ENCODE data around the gene SLC4A8. TPM values are rescaled to one million over a fixed set of nuclear protein-coding genes. Genes with fewer than 3 reads are reported as not detected.

SLC4A8 gene
- total RNA-seq, 1 experiment from 2014 or later: 1.4 TPM

- no peak for DNase-seq (ENCODE audit: low read depth, low spot score)
- Histone ChIP-seq H4K20me1 (ENCODE audit: insufficient read depth) (no peaks in the 10 kb centered on the region), H3K36me3 (ENCODE audit: control insufficient read depth in 1 of 2, insufficient read depth in 2 of 2, low read length in 2 of 2) (no peaks in the 10 kb centered on the region), H3K9ac (ENCODE audit: low read length) (no peak overlapping the region), H3K4me3 (replicated peaks in 1 of 2; ENCODE audit: low read depth in 1 of 2, low read length in 2 of 2) (no peak overlapping the region), H3K9me3 (ENCODE audit: control insufficient read depth in 1 of 2, insufficient read depth in 1 of 2, low read depth in 1 of 2, low read length in 2 of 2) (no peaks in the 10 kb centered on the region), H3K79me2 (ENCODE audit: insufficient read depth, low read length) (no peaks in the 10 kb centered on the region), H3K4me2 (ENCODE audit: low read length) (no peak overlapping the region), H2AFZ (ENCODE audit: low read depth, low read length, poor library complexity, severe bottlenecking) (no peak overlapping the region), H3K27ac (ENCODE audit: low read depth, low read length) (no peak overlapping the region), H3K9me2 (ENCODE audit: insufficient read depth) (no peaks in the 10 kb centered on the region), H3K4me1 (ENCODE audit: control insufficient read depth in 1 of 2, insufficient read depth in 2 of 2, low read length in 2 of 2) (no peaks in the 10 kb centered on the region), H3K27me3 (ENCODE audit: insufficient read depth, low read length) (no peaks in the 10 kb centered on the region)
- ChIA-PET POLR2A (no interaction called here), RAD21 (ENCODE audit: low non-redundant PET in 1 of 2, low total read pairs in 2 of 2, uncharacterized antibody in 2 of 2, unreplicated experiment in 2 of 2) (no interaction called here), CTCF (no interaction called here)
- BruUV-seq (replicated peaks): no TSS peak
- intact Hi-C loops (cut with micrococcal nuclease): no loop called here
- ATAC-seq: no peak
- no peak for TF ChIP-seq EGR1 (IDR thresholded peaks at IDR 0.05; ENCODE audit: low read depth)
- no peak for TF ChIP-seq CTCF (IDR thresholded peaks at IDR 0.05 in 2 of 3, conservative IDR thresholded peaks at IDR 0.05 in 1 of 3; ENCODE audit: borderline replicate concordance in 1 of 3, insufficient read depth in 1 of 3, low read depth in 2 of 3, low read length in 2 of 3)
- TF ChIP-seq ZBTB33 (IDR thresholded peaks at IDR 0.05; ENCODE audit: extremely low read depth, insufficient replicate concordance, low read length): no peak
- no peak for TF ChIP-seq RAD21 (IDR thresholded peaks at IDR 0.05; ENCODE audit: low read depth)
- TF ChIP-seq ZFX (IDR thresholded peaks at IDR 0.05): no peak
- TF ChIP-seq SIN3A (IDR thresholded peaks at IDR 0.05; ENCODE audit: low read depth): no peak
- no peak for TF ChIP-seq POLR2AphosphoS5 (IDR thresholded peaks at IDR 0.05; ENCODE audit: low read depth, low read length)
- no peak for TF ChIP-seq SRF (IDR thresholded peaks at IDR 0.05; ENCODE audit: low read depth)
- no peak for TF ChIP-seq FOSL1 (IDR thresholded peaks at IDR 0.05; ENCODE audit: low read depth)
- no peak for TF ChIP-seq SP1 (IDR thresholded peaks at IDR 0.05; ENCODE audit: low read depth)
- TF ChIP-seq ELF1 (IDR thresholded peaks at IDR 0.05; ENCODE audit: borderline replicate concordance, low read depth): no peak
- TF ChIP-seq EZH2 (IDR thresholded peaks at IDR 0.05): no peak
- TF ChIP-seq ATF3 (IDR thresholded peaks at IDR 0.05): no peak
- no peak for TF ChIP-seq EZH2phosphoT487 (IDR thresholded peaks at IDR 0.05; ENCODE audit: borderline replicate concordance)
- no peak for TF ChIP-seq CBX3 (IDR thresholded peaks at IDR 0.05; ENCODE audit: low read depth)
- TF ChIP-seq TCF7L2 (IDR thresholded peaks at IDR 0.05; ENCODE audit: borderline replicate concordance, extremely low read depth, insufficient read depth, insufficient read length): no peak
- no peak for TF ChIP-seq YY1 (IDR thresholded peaks at IDR 0.05; ENCODE audit: extremely low read depth, insufficient replicate concordance, low read depth, low read length)
- no peak for TF ChIP-seq CEBPB (IDR thresholded peaks at IDR 0.05; ENCODE audit: low read depth)
Observed at GRCh38 chr12:51548241-51548640, 123.6 kb downstream of the SLC4A8 start.

Data from HCT116 (cell line).